ENCODE results near the gene ARPP19. TPM values are rescaled to one million over a fixed set of nuclear protein-coding genes. Genes with fewer than 3 reads are reported as not detected.
"Not testable (repeated sequence)": the region's sequence is repeated elsewhere in the genome, so short reads cannot be mapped to it uniquely, and the experiment has no call there.

The ARPP19 gene
- total and polyA plus RNA-seq, 10 of the 15 experiments (the other 5 are each of a cell fraction or from before 2014, with no cell fraction given): 77.2 to 167 (median 121) TPM

DNA sequence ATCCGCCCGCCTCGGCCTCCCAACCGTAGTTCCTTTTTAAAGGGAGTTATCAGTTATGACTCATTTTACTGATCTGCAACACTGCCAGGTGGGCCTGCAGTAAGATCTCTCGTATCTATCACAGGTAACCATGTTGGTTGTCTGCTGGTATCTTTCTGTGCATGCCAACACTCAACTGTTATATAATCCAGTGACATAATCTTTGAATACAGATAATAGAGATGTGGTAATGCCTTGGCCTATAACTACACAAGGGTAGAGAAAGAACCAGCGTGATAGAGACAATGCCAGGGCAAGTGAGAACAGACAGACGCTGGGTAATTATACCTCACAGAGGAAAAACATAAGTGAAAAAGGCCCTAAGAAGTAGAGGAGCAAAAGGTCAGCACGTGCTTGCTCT, 11.0 kb upstream of the ARPP19 start:
- CTCF ChIA-PET: interaction anchor here (0.6 kb wide), 1 partner anchor 281 kb away, joined by 3 read pairs; no protein-coding TSS in a partner anchor
- TF ChIP-seq, protein P1, sequence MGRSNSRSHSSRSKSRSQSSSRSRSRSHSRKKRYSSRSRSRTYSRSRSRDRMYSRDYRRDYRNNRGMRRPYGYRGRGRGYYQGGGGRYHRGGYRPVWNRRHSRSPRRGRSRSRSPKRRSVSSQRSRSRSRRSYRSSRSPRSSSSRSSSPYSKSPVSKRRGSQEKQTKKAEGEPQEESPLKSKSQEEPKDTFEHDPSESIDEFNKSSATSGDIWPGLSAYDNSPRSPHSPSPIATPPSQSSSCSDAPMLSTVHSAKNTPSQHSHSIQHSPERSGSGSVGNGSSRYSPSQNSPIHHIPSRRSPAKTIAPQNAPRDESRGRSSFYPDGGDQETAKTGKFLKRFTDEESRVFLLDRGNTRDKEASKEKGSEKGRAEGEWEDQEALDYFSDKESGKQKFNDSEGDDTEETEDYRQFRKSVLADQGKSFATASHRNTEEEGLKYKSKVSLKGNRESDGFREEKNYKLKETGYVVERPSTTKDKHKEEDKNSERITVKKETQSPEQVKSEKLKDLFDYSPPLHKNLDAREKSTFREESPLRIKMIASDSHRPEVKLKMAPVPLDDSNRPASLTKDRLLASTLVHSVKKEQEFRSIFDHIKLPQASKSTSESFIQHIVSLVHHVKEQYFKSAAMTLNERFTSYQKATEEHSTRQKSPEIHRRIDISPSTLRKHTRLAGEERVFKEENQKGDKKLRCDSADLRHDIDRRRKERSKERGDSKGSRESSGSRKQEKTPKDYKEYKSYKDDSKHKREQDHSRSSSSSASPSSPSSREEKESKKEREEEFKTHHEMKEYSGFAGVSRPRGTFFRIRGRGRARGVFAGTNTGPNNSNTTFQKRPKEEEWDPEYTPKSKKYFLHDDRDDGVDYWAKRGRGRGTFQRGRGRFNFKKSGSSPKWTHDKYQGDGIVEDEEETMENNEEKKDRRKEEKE (IDR thresholded peaks at IDR 0.05): no peak
- H3K4me2 ChIP-seq (ENCODE audit: control insufficient read depth, insufficient read depth): no peak overlapping the region
- no peaks in the 10 kb centered on the region for H3K79me2 ChIP-seq (ENCODE audit: control insufficient read depth, insufficient read depth, low read length)
- H3K27ac ChIP-seq (ENCODE audit: control insufficient read depth, insufficient read depth): no peak overlapping the region
- BruUV-seq (replicated peaks): no TSS peak
- H3K36me3 ChIP-seq (ENCODE audit: control insufficient read depth in 2 of 2, insufficient read depth in 2 of 2, low read length in 1 of 2): peaks cover 0 to 2% of the 10 kb centered on the region in 2 experiments; a peak in 1 of 4 replicates
- in situ Hi-C loops (cut with MboI) (no loop called here), intact Hi-C loops (cut with micrococcal nuclease; ENCODE audit: unreplicated experiment) (no loop called here)
- no peaks in the 10 kb centered on the region for H3K9me3 ChIP-seq (replicated peaks; ENCODE audit: control insufficient read depth, insufficient read depth, low read length)
- H2AFZ ChIP-seq (ENCODE audit: control insufficient read depth, low read depth, low read length): no peak overlapping the region
- RAD21 ChIA-PET (ENCODE audit: unreplicated experiment): no interaction called here
- 95% methylated on average over 8 of the region's 8 CpGs for WGBS (ENCODE audit: insufficient coverage, insufficient replicate concordance, low lambda C conversion rate, missing lambda C conversion rate)
- FAIRE-seq (no peak), ATAC-seq (no peak), DNase-seq (ENCODE audit: low read depth, low spot score) (no peak)
- no peak overlapping the region for H3K4me3 ChIP-seq
- no peaks in the 10 kb centered on the region for H4K20me1 ChIP-seq (ENCODE audit: control insufficient read depth, insufficient read depth)
- no peak overlapping the region for H3K9ac ChIP-seq (ENCODE audit: control insufficient read depth, insufficient read depth, low read length)
- no peaks in the 10 kb centered on the region for H3K4me1 ChIP-seq (ENCODE audit: control insufficient read depth, insufficient read depth, low read length)
- POLR2A ChIA-PET: no interaction called here
- H3K27me3 ChIP-seq (replicated peaks in 1 of 2; ENCODE audit: control insufficient read depth in 2 of 2, insufficient read depth in 2 of 2, low read length in 1 of 2): no peaks in the 10 kb centered on the region
- SMC1A ChIA-PET (ENCODE audit: uncharacterized antibody, unreplicated experiment): interaction anchor here (0.8 kb wide), 1 partner anchor 156 kb away, joined by 3 read pairs; no protein-coding TSS in a partner anchor

DNA sequence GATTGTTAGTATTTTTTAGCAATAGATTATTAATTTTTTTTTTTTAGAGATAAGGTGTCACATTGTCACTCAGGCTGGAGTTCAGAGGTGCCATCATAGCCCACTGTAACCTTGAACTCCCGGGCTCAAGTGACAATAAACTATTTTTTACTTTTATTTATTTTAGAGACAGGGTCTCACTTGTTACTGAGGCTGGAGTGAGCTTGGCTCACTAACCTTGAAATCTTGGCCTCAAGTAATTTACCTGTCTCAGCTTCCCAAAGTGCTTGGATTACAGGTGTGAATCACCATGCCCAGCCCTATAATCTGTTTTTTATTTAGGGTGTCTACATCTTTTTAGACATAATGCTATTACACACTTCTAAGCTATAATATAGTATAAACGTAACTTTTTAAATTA, 7.9 kb upstream of the ARPP19 start:
- no peak for ATAC-seq
- Histone ChIP-seq H3K79me2 (ENCODE audit: control insufficient read depth, insufficient read depth, low read length) (no peaks in the 10 kb centered on the region), H3K9me3 (replicated peaks; ENCODE audit: control insufficient read depth, insufficient read depth, low read length) (no peaks in the 10 kb centered on the region), H3K27ac (ENCODE audit: control insufficient read depth, insufficient read depth) (no peak overlapping the region), H2AFZ (ENCODE audit: control insufficient read depth, low read depth, low read length) (no peak overlapping the region), H4K20me1 (ENCODE audit: control insufficient read depth, insufficient read depth) (no peaks in the 10 kb centered on the region), H3K4me2 (ENCODE audit: control insufficient read depth, insufficient read depth) (no peak overlapping the region), H3K4me1 (ENCODE audit: control insufficient read depth, insufficient read depth, low read length) (no peaks in the 10 kb centered on the region), H3K4me3 (no peak overlapping the region), H3K9ac (ENCODE audit: control insufficient read depth, insufficient read depth, low read length) (no peak overlapping the region), H3K27me3 (replicated peaks in 1 of 2; ENCODE audit: control insufficient read depth in 2 of 2, insufficient read depth in 2 of 2, low read length in 1 of 2) (no peaks in the 10 kb centered on the region), H3K36me3 (ENCODE audit: control insufficient read depth in 2 of 2, insufficient read depth in 2 of 2, low read length in 1 of 2) (no peaks in the 10 kb centered on the region; a peak in 1 of 4 replicates)
- DNase-seq (ENCODE audit: low read depth, low spot score): no peak
- BruUV-seq (replicated peaks): no TSS peak
- in situ Hi-C loops (cut with MboI) (no loop called here), intact Hi-C loops (cut with micrococcal nuclease; ENCODE audit: unreplicated experiment) (no loop called here)
- SMC1A ChIA-PET (ENCODE audit: uncharacterized antibody, unreplicated experiment): interaction anchor here (0.8 to 1.1 kb wide), 6 partner anchors 9 to 53 kb away, joined by 3 to 4 read pairs (median 3); no protein-coding TSS in a partner anchor
- FAIRE-seq: no peak
- TF ChIP-seq CHD1 (IDR thresholded peaks at IDR 0.05; ENCODE audit: low read depth, low read length): no peak
- RAD21 ChIA-PET (ENCODE audit: unreplicated experiment): no interaction called here
- CTCF ChIA-PET: interaction anchor here (0.5 to 1.4 kb wide), 3 partner anchors 10 to 356 kb away, joined by 3 to 4 read pairs (median 4); no protein-coding TSS in a partner anchor
- 98% methylated on average over 2 of the region's 2 CpGs for WGBS (ENCODE audit: insufficient coverage, insufficient replicate concordance, low lambda C conversion rate, missing lambda C conversion rate)
- POLR2A ChIA-PET: no interaction called here

DNA sequence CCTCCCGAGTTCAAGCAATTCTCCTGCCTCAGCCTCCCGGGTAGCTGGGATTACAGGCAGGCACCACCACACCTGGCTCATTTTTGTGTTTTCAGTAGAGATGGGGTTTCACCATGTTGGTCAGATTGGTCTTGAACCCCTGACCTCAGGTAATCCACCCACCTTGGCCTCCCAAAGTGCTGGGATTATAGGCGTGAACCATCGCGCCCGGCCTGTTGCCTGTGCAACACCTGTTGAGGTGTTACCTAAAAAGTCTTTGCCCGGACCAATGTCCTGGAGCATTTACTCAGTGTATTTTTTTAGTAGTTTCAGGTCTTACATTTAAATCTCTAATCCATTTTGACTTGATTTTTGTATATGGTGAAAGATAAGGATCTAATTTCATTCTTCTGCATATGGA, 6.7 kb upstream of the ARPP19 start:
- not testable (repeated sequence) for ATAC-seq; H2AFZ ChIP-seq (ENCODE audit: control insufficient read depth, low read depth, low read length)

More for the DNA sequence above, 6.7 kb upstream of the ARPP19 start:
- H3K27me3 ChIP-seq (replicated peaks in 1 of 2; ENCODE audit: control insufficient read depth in 2 of 2, insufficient read depth in 2 of 2, low read length in 1 of 2); H3K36me3 ChIP-seq (ENCODE audit: control insufficient read depth in 2 of 2, insufficient read depth in 2 of 2, low read length in 1 of 2); H3K4me1 ChIP-seq (ENCODE audit: control insufficient read depth, insufficient read depth, low read length); H3K9me3 ChIP-seq (replicated peaks; ENCODE audit: control insufficient read depth, insufficient read depth, low read length); DNase-seq (ENCODE audit: low read depth, low spot score); FAIRE-seq; H4K20me1 ChIP-seq (ENCODE audit: control insufficient read depth, insufficient read depth); BruUV-seq (replicated peaks); H3K79me2 ChIP-seq (ENCODE audit: control insufficient read depth, insufficient read depth, low read length); in situ Hi-C loops (cut with MboI); H3K27ac ChIP-seq (ENCODE audit: control insufficient read depth, insufficient read depth); H3K4me2 ChIP-seq (ENCODE audit: control insufficient read depth, insufficient read depth); intact Hi-C loops (cut with micrococcal nuclease; ENCODE audit: unreplicated experiment); H3K4me3 ChIP-seq; H3K9ac ChIP-seq (ENCODE audit: control insufficient read depth, insufficient read depth, low read length): not testable (repeated sequence)
- ChIA-PET POLR2A (interaction anchor here (0.6 to 1.0 kb wide), 3 partner anchors 16 to 183 kb away, joined by 3 to 6 read pairs (median 5); no protein-coding TSS in a partner anchor), CTCF (interaction anchor here (0.9 to 1.4 kb wide), 2 partner anchors 11 to 245 kb away, joined by 4 read pairs; no protein-coding TSS in a partner anchor), SMC1A (ENCODE audit: uncharacterized antibody, unreplicated experiment) (interaction anchor here (0.9 to 1.1 kb wide), 5 partner anchors 10 to 52 kb away, joined by 3 to 4 read pairs (median 3); no protein-coding TSS in a partner anchor), RAD21 (ENCODE audit: unreplicated experiment) (interaction anchor here (1.0 kb wide), 1 partner anchor 44 kb away, joined by 3 read pairs; no protein-coding TSS in a partner anchor)
- WGBS (ENCODE audit: insufficient coverage, insufficient replicate concordance, low lambda C conversion rate, missing lambda C conversion rate): 82% methylated on average over 6 of the region's 7 CpGs

Measured in GM12878 (cell line).